Measurements from ENCODE around the gene VCAN.

GRCh38 chr5:83492331-83492730 lies 20.8 kb downstream of the VCAN start:
- TF ChIP-seq CTCF (conservative IDR thresholded peaks at IDR 0.05 in 1 of 2, IDR thresholded peaks at IDR 0.05 in 1 of 2; ENCODE audit: extremely low read depth in 1 of 2, insufficient read depth in 1 of 2, low read depth in 1 of 2, low read length in 2 of 2) (no peak), EZH2 (IDR thresholded peaks at IDR 0.05; ENCODE audit: borderline replicate concordance, low read length) (no peak)
